ENCODE data around the gene MMP23B.

GRCh38 chr1:1630191-1630964 lies 1.6 kb upstream of the MMP23B start:
- TF ChIP-seq CTCF (IDR thresholded peaks at IDR 0.05; ENCODE audit: borderline replicate concordance, extremely low read depth, low read length, poor library complexity, severe bottlenecking), result peak; percentile 28
- TF ChIP-seq EZH2 (IDR thresholded peaks at IDR 0.05; ENCODE audit: borderline replicate concordance, low read depth, low read length, severe bottlenecking), result no peak
